GM12892 (cell line): ENCODE results near the gene NFATC2.

Experiments
- POLR2A ChIP-seq: IDR thresholded peaks from 2 replicates; pipeline ENCODE4 v1.6.1; 2011; ENCODE audit warnings: low read depth, low read length, control low read depth
- POLR2AphosphoS5 ChIP-seq: IDR thresholded peaks from 2 replicates; pipeline ENCODE4 v1.6.1; 2011; ENCODE audit warnings: low read depth, low read length, control low read depth

- no peak for TF ChIP-seq POLR2A
- no peak for TF ChIP-seq POLR2AphosphoS5
These were observed 199.8 kb downstream of the NFATC2 start for GRCh38 chr20:51342510-51343236.
